Activated CD8-positive, alpha-beta T cell treated with anti-CD3 and anti-CD28 coated beads for 36 hours (primary cell): Measurements from ENCODE around the gene HOXA5. TPM values are rescaled to one million over a fixed set of nuclear protein-coding genes. Genes with fewer than 3 reads are reported as not detected.

Experiments used
- ATAC-seq: fragments of 200-7000 bp; cut with Tn5 transposase; one replicate; pipeline ENCODE4 v1.10.0; 2021; ENCODE audit warnings: mild to moderate bottlenecking, moderate library complexity
- CTCF ChIA-PET: fragments of 350-600 bp; sonication (Branson Sonifier 250); formaldehyde crosslinking; loops from one replicate; lab custom pipeline; 2021; ENCODE audit warnings: antibody characterized with exemption; lab: Charles Lee
- POLR2A ChIA-PET: fragments of 350-600 bp; sonication (Branson Sonifier 250); formaldehyde crosslinking; loops from one replicate; lab custom pipeline; 2021; ENCODE audit warnings: antibody characterized with exemption; lab: Charles Lee
- DNase-seq: peaks from one replicate; pipeline ENCODE4 v3.0.0-alpha.2; 2020
- H3K27ac Mint-ChIP-seq: one replicate; pipeline ENCODE4 v1.8.0; 2021; ENCODE audit warnings: mild to moderate bottlenecking, mixed read lengths
- H3K27me3 Mint-ChIP-seq: one replicate; pipeline ENCODE4 v1.8.0; 2021; ENCODE audit warnings: mixed read lengths
- H3K36me3 Mint-ChIP-seq: one replicate; pipeline ENCODE4 v1.8.0; 2021; ENCODE audit warnings: low read depth, mixed read lengths
- H3K4me1 Mint-ChIP-seq: one replicate; pipeline ENCODE4 v1.8.0; 2021; ENCODE audit warnings: low read depth, mixed read lengths
- H3K4me3 Mint-ChIP-seq: one replicate; pipeline ENCODE4 v1.8.0; 2021; ENCODE audit warnings: mild to moderate bottlenecking, moderate library complexity, mixed read lengths
- H3K9me3 Mint-ChIP-seq: one replicate; pipeline ENCODE4 v1.8.0; 2021; ENCODE audit warnings: mixed read lengths
- intact Hi-C: fragments of 100-400 bp; cut with micrococcal nuclease; formaldehyde crosslinking; loops from one replicate; pipeline ENCODE4 v1.10.0; 2022
- total RNA-seq, 2 experiments: library from RNA; stranded (reverse); gene quantifications; one replicate each; pipeline ENCODE4 v1.2.3, GENCODE V29; 2021
- TF ChIP-seq, protein P1 (sequence below): fragments of 200-600 bp; IDR thresholded peaks from one replicate; pipeline ENCODE4 v1.8.0; 2022; ENCODE audit warnings: antibody characterized with exemption, mild to moderate bottlenecking

HOXA5 gene
- total RNA-seq, 2 experiments from 2014 or later = not detected

DNA sequence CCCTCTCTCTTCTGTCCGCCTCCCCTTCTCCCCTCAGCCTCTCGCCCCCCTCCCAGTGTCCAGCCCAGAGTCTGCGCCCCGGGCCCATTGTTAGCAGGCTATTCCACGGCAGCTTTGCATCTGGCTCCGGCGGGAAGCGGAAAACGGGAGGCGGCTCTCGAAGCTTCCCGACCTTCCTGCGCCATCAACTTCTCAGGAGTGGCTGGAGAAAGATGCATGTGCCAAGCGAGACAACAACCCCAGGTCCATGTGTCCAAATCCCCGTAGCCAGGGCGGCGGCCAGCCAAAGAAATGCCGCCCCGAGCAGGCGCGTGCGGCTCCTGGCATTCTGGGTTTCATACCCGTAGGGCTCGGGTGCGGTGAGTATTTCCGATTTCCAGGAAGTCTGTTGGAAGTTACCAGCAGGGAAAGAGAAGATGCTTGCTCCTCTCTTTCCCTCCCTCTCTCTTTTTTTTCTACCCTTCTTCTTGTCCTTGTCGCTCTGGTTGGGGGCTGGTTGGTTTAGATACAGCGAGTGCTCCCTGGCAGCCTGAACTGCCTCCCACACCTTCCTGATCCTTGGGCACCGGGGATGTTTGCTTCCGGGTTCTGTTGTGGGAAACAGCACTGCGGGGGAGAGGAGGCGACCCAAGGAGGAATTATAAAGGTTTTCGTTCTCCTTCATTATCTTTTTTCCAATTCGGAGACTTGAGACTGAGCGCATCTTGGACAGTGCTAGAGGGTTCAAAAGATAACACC is 39.8 kb downstream of the HOXA5 start:
- Mint-ChIP-seq H3K4me3 (no peak overlapping the region), H3K9me3 (no peaks in the 10 kb centered on the region), H3K27ac (no peak overlapping the region), H3K27me3 (peaks cover 49% of the 10 kb centered on the region), H3K4me1 (peaks cover 14% of the 10 kb centered on the region), H3K36me3 (peaks cover 4% of the 10 kb centered on the region)
- ChIA-PET CTCF (no interaction called here), POLR2A (no interaction called here)
- no peak for DNase-seq
- intact Hi-C loops = no loop called here
- no peak for ATAC-seq
- TF ChIP-seq, protein P1, sequence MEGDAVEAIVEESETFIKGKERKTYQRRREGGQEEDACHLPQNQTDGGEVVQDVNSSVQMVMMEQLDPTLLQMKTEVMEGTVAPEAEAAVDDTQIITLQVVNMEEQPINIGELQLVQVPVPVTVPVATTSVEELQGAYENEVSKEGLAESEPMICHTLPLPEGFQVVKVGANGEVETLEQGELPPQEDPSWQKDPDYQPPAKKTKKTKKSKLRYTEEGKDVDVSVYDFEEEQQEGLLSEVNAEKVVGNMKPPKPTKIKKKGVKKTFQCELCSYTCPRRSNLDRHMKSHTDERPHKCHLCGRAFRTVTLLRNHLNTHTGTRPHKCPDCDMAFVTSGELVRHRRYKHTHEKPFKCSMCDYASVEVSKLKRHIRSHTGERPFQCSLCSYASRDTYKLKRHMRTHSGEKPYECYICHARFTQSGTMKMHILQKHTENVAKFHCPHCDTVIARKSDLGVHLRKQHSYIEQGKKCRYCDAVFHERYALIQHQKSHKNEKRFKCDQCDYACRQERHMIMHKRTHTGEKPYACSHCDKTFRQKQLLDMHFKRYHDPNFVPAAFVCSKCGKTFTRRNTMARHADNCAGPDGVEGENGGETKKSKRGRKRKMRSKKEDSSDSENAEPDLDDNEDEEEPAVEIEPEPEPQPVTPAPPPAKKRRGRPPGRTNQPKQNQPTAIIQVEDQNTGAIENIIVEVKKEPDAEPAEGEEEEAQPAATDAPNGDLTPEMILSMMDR = no peak

DNA sequence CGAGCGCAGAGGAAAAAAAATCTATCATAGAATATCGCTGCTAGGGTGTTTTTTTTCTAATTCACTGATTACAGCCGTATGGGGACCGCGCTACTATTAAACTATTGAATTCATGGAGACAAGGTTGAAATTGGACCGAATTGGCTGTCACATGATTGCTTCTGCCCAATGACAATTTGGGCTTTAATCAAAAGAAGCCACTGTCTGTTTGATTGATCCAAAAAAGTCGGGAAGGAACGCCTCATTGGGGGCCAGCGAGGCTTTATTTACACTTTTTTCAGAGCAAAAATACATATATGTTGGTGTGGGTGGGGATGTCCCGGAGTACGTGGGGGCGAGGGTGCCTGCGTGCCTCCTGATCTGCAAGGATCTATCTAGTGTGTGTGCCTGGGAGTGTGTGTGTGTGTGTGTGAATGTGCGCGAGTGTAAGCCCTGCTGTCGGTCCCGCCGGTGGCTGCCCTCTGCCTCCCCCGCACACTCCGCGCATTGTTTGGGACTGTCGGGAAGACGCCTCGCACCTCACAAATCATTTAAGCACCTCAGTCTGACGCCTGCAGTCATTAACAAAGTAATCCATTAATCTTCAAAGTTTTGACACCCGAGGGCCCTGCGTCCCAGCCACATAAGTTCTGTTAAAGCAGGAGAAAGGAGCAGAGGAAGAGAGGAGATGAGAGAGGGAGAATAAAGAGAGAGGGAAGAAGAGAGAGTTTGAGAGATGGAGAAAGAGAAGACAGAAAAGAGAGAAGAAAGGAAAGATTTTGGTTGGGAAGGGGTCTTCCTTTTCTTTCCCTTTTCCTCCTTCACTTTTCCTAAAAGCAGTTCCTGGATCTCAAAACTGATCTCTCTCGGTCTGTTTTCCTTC is 40.7 kb downstream of the HOXA5 start, which contains the start of gene HOXA2:
Gene HOXA2 (minus strand): TSS at position 103 of the 862 bp plus-strand sequence. CDS start 183 bp downstream, outside the sequence.
- POLR2A ChIA-PET = no interaction called here
- Mint-ChIP-seq H3K36me3 (peaks cover 4% of the 10 kb centered on the region), H3K4me3 (peak within 1 kb of the TSS; percentile 41), H3K27ac (no peak within 1 kb of the TSS), H3K9me3 (no peaks in the 10 kb centered on the region), H3K27me3 (peaks cover 50% of the 10 kb centered on the region), H3K4me1 (peaks cover 14% of the 10 kb centered on the region)
- TF ChIP-seq, protein P1 = no peak
- ATAC-seq = peak; percentile 13
- no peak for DNase-seq
- intact Hi-C loops = no loop called here
- CTCF ChIA-PET = no interaction called here

DNA sequence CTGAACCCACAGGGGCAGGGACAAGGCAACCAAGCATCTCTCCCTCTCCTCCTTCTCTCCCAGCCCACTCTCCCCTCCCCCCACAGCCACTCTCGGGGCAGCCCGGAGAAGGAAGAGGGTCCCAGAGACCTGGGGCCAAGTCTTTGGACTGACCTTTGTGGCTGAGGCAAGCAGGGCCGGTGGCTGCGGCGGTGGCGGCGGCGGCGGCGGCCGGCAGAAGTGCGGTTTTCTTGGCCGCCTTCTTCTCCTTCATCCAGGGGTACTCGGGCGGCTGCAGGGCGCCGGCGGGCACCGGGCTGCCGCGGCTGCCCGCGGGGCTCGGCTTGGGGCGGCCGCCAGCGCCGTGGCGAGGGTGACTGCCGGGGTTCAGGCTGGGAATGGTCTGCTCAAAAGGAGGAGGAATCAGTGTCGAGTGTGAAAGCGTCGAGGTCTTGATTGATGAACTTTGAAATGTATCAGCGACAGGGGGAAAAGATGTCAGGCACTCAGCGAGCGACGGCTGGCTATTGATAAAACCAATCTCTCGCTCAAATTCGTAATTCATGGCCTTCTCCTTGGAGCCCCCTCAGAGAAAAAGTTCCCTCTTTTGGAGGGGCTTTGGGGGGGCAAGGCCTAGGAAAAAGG is 41.4 kb downstream of the HOXA5 start:
- TF ChIP-seq, protein P1 = no peak
- Mint-ChIP-seq H3K4me1 (peaks cover 21% of the 10 kb centered on the region), H3K27ac (no peak overlapping the region), H3K27me3 (peaks cover 52% of the 10 kb centered on the region), H3K9me3 (no peaks in the 10 kb centered on the region), H3K36me3 (peaks cover 4% of the 10 kb centered on the region), H3K4me3 (peak overlapping the region; percentile 41)
- DNase-seq (no peak), ATAC-seq (no peak)
- CTCF ChIA-PET = no interaction called here
- intact Hi-C loops = no loop called here
- POLR2A ChIA-PET = no interaction called here

DNA sequence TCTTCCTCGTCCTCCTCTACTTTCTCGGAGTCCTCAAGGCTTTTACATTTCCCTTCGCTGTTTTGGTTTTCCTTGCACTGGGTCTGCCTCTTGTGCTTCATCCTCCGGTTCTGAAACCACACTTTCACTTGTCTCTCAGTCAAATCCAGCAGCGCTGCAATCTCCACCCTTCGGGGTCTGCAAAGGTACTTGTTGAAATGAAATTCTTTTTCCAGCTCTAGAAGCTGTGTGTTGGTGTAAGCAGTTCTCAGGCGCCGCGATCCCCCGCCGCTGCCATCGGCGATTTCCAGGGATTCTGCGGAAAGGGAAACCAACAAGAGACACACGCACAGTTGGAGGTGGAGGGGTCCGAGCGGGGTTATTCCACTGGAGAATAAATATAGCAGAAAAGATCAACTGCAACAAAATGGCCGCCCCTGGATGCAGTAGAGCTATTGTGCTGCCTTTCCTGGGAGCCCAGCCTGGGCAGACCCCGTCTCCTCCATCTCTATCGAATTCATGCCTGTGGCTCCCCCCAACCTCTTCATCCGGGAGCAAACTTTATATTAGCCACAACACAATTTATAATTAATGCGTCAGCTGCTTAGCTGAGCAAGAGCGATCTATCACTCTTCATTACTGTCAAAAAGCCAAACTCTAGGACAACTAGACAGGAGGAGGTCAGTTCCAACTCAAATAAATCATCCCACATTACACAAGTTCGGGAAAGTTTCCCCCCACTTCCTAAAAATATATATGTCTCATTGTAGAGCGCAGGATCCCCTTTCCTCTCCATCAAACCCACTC is 42.1 kb downstream of the HOXA5 start:
- ATAC-seq = no peak
- POLR2A ChIA-PET = interaction anchor here (1.2 kb wide), 1 partner anchor 9 kb away, joined by 3 read pairs; no protein-coding TSS in a partner anchor

More for the DNA sequence above, 42.1 kb downstream of the HOXA5 start:
- TF ChIP-seq, protein P1 = no peak
- intact Hi-C loops = no loop called here
- Mint-ChIP-seq H3K36me3 (peaks cover 4% of the 10 kb centered on the region), H3K4me1 (peaks cover 22% of the 10 kb centered on the region), H3K4me3 (no peak overlapping the region), H3K27ac (no peak overlapping the region), H3K9me3 (no peaks in the 10 kb centered on the region), H3K27me3 (peaks cover 52% of the 10 kb centered on the region)
- DNase-seq = no peak
- CTCF ChIA-PET = interaction anchor here (0.6 kb wide), 1 partner anchor 1208 kb away, joined by 3 read pairs; no protein-coding TSS in a partner anchor
